ENCODE measurements around the gene TMEM170A. TPM values are rescaled to one million over a fixed set of nuclear protein-coding genes. Genes with fewer than 3 reads are reported as not detected.
A peak's percentile ranks its signal among the peaks of the same experiment; 100 is the strongest.
"Not testable (repeated sequence)": the region's sequence is repeated elsewhere in the genome, so short reads cannot be mapped to it uniquely, and the experiment has no call there.

The TMEM170A gene
- total and polyA plus RNA-seq, 2 experiments from 2014 or later, result 11.9 to 12.6 TPM

GRCh38 chr16:75475420-75475847 is 10.9 kb upstream of the TMEM170A start:
- Histone ChIP-seq H3K9ac (no peak overlapping the region), H3K36me3 (ENCODE audit: low read depth) (no peaks in the 10 kb centered on the region), H3K4me3 (no peak overlapping the region), H3K4me2 (ENCODE audit: unreplicated experiment) (no peak overlapping the region), H3K9me2 (ENCODE audit: insufficient read depth) (no peaks in the 10 kb centered on the region), H3K27me3 (replicated peaks; ENCODE audit: insufficient read depth) (no peaks in the 10 kb centered on the region), H3K9me3 (ENCODE audit: low read depth) (no peaks in the 10 kb centered on the region), H3K27ac (no peak overlapping the region), H3F3A (ENCODE audit: insufficient read depth) (no peaks in the 10 kb centered on the region), H3K4me1 (ENCODE audit: insufficient read depth) (no peaks in the 10 kb centered on the region), H2AFZ (no peak overlapping the region), H3K79me2 (ENCODE audit: insufficient read depth) (no peaks in the 10 kb centered on the region), H4K20me1 (ENCODE audit: insufficient read depth) (no peaks in the 10 kb centered on the region)
- in situ Hi-C loops (cut with MboI), result loop anchor here (25.0 kb wide), 2 partner anchors 287 to 1712 kb away; partner anchors contain the start of genes MON1B and SYCE1L
- DNase-seq, result no peak
- 78 to 84% methylated on average over 2 of the region's 2 CpGs for WGBS, 2 experiments (ENCODE audit: low coverage in 1 of 2, low lambda C conversion rate in 2 of 2, missing lambda C conversion rate in 2 of 2)
- TF ChIP-seq EZH2 (IDR thresholded peaks at IDR 0.05; ENCODE audit: insufficient read depth, poor library complexity, severe bottlenecking) (no peak), EZH2phosphoT487 (IDR thresholded peaks at IDR 0.05; ENCODE audit: insufficient read depth, low read depth) (no peak)

- Histone ChIP-seq H3K9me2 (ENCODE audit: insufficient read depth) (no peaks in the 10 kb centered on the region), H3K4me1 (ENCODE audit: insufficient read depth) (no peaks in the 10 kb centered on the region), H3K4me3 (no peak overlapping the region), H3K79me2 (ENCODE audit: insufficient read depth) (no peaks in the 10 kb centered on the region), H3K9me3 (ENCODE audit: low read depth) (no peaks in the 10 kb centered on the region), H3K36me3 (ENCODE audit: low read depth) (no peaks in the 10 kb centered on the region), H3K4me2 (ENCODE audit: unreplicated experiment) (no peak overlapping the region), H3F3A (ENCODE audit: insufficient read depth) (no peaks in the 10 kb centered on the region), H3K27ac (no peak overlapping the region), H2AFZ (no peak overlapping the region), H3K9ac (no peak overlapping the region), H4K20me1 (ENCODE audit: insufficient read depth) (no peaks in the 10 kb centered on the region), H3K27me3 (replicated peaks; ENCODE audit: insufficient read depth) (no peaks in the 10 kb centered on the region)
- in situ Hi-C loops (cut with MboI), result no loop called here
- TF ChIP-seq EZH2phosphoT487 (IDR thresholded peaks at IDR 0.05; ENCODE audit: insufficient read depth, low read depth), result no peak
- TF ChIP-seq EZH2 (IDR thresholded peaks at IDR 0.05; ENCODE audit: insufficient read depth, poor library complexity, severe bottlenecking), result no peak
- WGBS, 2 experiments (ENCODE audit: low coverage in 1 of 2, low lambda C conversion rate in 2 of 2, missing lambda C conversion rate in 2 of 2), result 89 to 90% methylated on average over 17 of the region's 17 CpGs
- no peak for DNase-seq
Observed at GRCh38 chr16:75472908-75473877, 8.7 kb upstream of the TMEM170A start.

GRCh38 chr16:75471723-75472633 is 7.5 kb upstream of the TMEM170A start:
- Histone ChIP-seq H3K4me3 (no peak overlapping the region), H3K9me3 (ENCODE audit: low read depth) (no peaks in the 10 kb centered on the region), H2AFZ (peak overlapping the region; percentile 14; the same call in 1 of the 2 replicates), H3K9ac (no peak overlapping the region), H3K27me3 (replicated peaks; ENCODE audit: insufficient read depth) (no peaks in the 10 kb centered on the region), H3F3A (ENCODE audit: insufficient read depth) (no peaks in the 10 kb centered on the region), H3K27ac (no peak overlapping the region), H4K20me1 (ENCODE audit: insufficient read depth) (no peaks in the 10 kb centered on the region), H3K36me3 (ENCODE audit: low read depth) (no peaks in the 10 kb centered on the region), H3K4me2 (ENCODE audit: unreplicated experiment) (no peak overlapping the region), H3K79me2 (ENCODE audit: insufficient read depth) (no peaks in the 10 kb centered on the region), H3K4me1 (ENCODE audit: insufficient read depth) (no peaks in the 10 kb centered on the region), H3K9me2 (ENCODE audit: insufficient read depth) (no peaks in the 10 kb centered on the region)
- WGBS, 2 experiments (ENCODE audit: low coverage in 1 of 2, low lambda C conversion rate in 2 of 2, missing lambda C conversion rate in 2 of 2), result 10 to 14% methylated on average over 10 of the region's 10 CpGs
- TF ChIP-seq EZH2 (IDR thresholded peaks at IDR 0.05; ENCODE audit: insufficient read depth, poor library complexity, severe bottlenecking) (no peak), EZH2phosphoT487 (IDR thresholded peaks at IDR 0.05; ENCODE audit: insufficient read depth, low read depth) (no peak)
- in situ Hi-C loops (cut with MboI), result no loop called here
- DNase-seq, result peak; percentile 85

GRCh38 chr16:75466760-75467159 is 2.3 kb upstream of the TMEM170A start:
- TF ChIP-seq EZH2phosphoT487 (IDR thresholded peaks at IDR 0.05; ENCODE audit: insufficient read depth, low read depth) (no peak), EZH2 (IDR thresholded peaks at IDR 0.05; ENCODE audit: insufficient read depth, poor library complexity, severe bottlenecking) (no peak)
- Histone ChIP-seq H3K79me2 (ENCODE audit: insufficient read depth) (peaks cover 24% of the 10 kb centered on the region), H3K27ac (no peak overlapping the region), H3K4me1 (ENCODE audit: insufficient read depth) (no peaks in the 10 kb centered on the region), H3K9me2 (ENCODE audit: insufficient read depth) (no peaks in the 10 kb centered on the region), H3K9ac (no peak overlapping the region), H3K4me2 (ENCODE audit: unreplicated experiment) (no peak overlapping the region), H3K4me3 (no peak overlapping the region), H3K27me3 (replicated peaks; ENCODE audit: insufficient read depth) (no peaks in the 10 kb centered on the region), H2AFZ (no peak overlapping the region), H3F3A (ENCODE audit: insufficient read depth) (no peaks in the 10 kb centered on the region), H4K20me1 (ENCODE audit: insufficient read depth) (no peaks in the 10 kb centered on the region; the same call in 1 of the 2 replicates), H3K9me3 (ENCODE audit: low read depth) (no peaks in the 10 kb centered on the region), H3K36me3 (ENCODE audit: low read depth) (no peaks in the 10 kb centered on the region)
- 58 to 61% methylated on average over 2 of the region's 2 CpGs for WGBS, 2 experiments (ENCODE audit: low coverage in 1 of 2, low lambda C conversion rate in 2 of 2, missing lambda C conversion rate in 2 of 2)
- DNase-seq, result no peak
- in situ Hi-C loops (cut with MboI), result no loop called here

GRCh38 chr16:75463389-75464121 is 934 bp downstream of the TMEM170A start:
- Histone ChIP-seq H2AFZ (peak overlapping the region; percentile 82), H3K27ac (peak overlapping the region; percentile 66), H3K4me2 (ENCODE audit: unreplicated experiment) (peak overlapping the region; percentile 98), H3K4me3 (peak overlapping the region; percentile 85), H3K9ac (peak overlapping the region; percentile 84), H3K79me2 (ENCODE audit: insufficient read depth) (peaks cover 56% of the 10 kb centered on the region)
- H3K36me3 ChIP-seq (ENCODE audit: low read depth); H3F3A ChIP-seq (ENCODE audit: insufficient read depth); H3K27me3 ChIP-seq (replicated peaks; ENCODE audit: insufficient read depth); in situ Hi-C loops (cut with MboI); H4K20me1 ChIP-seq (ENCODE audit: insufficient read depth); H3K9me3 ChIP-seq (ENCODE audit: low read depth); H3K4me1 ChIP-seq (ENCODE audit: insufficient read depth); H3K9me2 ChIP-seq (ENCODE audit: insufficient read depth): not testable (repeated sequence)
- peak; percentile 57 for DNase-seq
- 2% methylated on average over 31 to 39 of the region's 39 CpGs for WGBS, 2 experiments (ENCODE audit: low coverage in 1 of 2, low lambda C conversion rate in 2 of 2, missing lambda C conversion rate in 2 of 2)

All from GM23248 (cell line).